ENCODE data around the gene BMP15.

BMP15 gene

DNA sequence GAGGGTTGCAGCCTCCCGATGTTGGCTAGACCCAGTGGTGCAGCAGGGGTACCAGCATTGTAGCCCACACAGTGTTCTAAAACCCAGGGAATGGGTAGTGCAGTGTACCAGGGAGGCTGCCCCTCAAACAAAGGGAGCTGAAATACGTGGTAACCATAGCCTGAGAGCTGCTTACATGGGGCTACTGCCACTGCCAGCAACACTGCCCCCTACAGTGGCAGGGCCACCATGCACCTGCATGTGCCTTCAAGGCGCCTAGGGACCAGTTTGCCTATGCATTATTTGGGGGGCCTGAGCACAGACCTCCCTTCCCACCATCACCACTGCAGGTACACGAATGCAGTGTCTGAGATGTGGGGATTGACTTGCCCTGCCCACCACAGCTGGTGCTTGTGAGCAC, 21.0 kb upstream of the BMP15 start:
- no peak overlapping the region for H3K27ac ChIP-seq

DNA sequence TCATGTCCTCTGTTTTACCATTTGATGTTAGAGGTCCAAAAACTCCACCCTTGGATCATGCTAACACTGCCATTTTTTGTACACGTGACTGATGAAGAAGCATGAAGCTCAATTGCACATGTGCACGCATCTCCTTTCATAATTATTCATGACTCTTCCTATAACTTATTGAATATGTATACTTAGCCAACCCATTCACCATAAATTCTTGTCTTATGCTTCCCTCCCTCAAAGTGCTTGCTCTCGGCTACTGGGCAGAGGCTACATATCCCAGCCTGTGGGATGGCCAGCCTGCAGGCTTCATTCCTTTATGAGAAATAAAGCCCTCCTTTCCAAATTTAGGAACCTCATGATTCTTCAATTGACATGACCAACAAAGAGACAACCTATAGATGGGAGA, 17.5 kb upstream of the BMP15 start:
- TF ChIP-seq, protein P1, sequence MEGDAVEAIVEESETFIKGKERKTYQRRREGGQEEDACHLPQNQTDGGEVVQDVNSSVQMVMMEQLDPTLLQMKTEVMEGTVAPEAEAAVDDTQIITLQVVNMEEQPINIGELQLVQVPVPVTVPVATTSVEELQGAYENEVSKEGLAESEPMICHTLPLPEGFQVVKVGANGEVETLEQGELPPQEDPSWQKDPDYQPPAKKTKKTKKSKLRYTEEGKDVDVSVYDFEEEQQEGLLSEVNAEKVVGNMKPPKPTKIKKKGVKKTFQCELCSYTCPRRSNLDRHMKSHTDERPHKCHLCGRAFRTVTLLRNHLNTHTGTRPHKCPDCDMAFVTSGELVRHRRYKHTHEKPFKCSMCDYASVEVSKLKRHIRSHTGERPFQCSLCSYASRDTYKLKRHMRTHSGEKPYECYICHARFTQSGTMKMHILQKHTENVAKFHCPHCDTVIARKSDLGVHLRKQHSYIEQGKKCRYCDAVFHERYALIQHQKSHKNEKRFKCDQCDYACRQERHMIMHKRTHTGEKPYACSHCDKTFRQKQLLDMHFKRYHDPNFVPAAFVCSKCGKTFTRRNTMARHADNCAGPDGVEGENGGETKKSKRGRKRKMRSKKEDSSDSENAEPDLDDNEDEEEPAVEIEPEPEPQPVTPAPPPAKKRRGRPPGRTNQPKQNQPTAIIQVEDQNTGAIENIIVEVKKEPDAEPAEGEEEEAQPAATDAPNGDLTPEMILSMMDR (conservative IDR thresholded peaks at IDR 0.05; ENCODE audit: low read depth, low read length) = no peak
- Histone ChIP-seq H3K36me3 (ENCODE audit: insufficient read depth) (no peaks in the 10 kb centered on the region), H3K4me3 (IDR thresholded peaks at IDR 0.05; ENCODE audit: insufficient read depth, low read depth, low read length) (no peak overlapping the region), H3K27me3 (ENCODE audit: insufficient read depth, low read depth) (no peaks in the 10 kb centered on the region), H3K4me2 (no peak overlapping the region), H4K20me1 (ENCODE audit: insufficient read depth) (no peaks in the 10 kb centered on the region), H2AFZ (ENCODE audit: low read depth) (no peak overlapping the region), H3K9ac (no peak overlapping the region), H3K4me1 (ENCODE audit: low read depth, poor library complexity, severe bottlenecking) (no peaks in the 10 kb centered on the region), H3K79me2 (ENCODE audit: insufficient read depth, low read depth) (no peaks in the 10 kb centered on the region), H3K27ac (no peak overlapping the region)

More for the DNA sequence above, 21.0 kb upstream of the BMP15 start:
- Histone ChIP-seq H3K9ac (no peak overlapping the region), H3K79me2 (ENCODE audit: insufficient read depth, low read depth) (no peaks in the 10 kb centered on the region), H3K27me3 (ENCODE audit: insufficient read depth, low read depth) (no peaks in the 10 kb centered on the region), H3K4me3 (IDR thresholded peaks at IDR 0.05; ENCODE audit: insufficient read depth, low read depth, low read length) (no peak overlapping the region), H3K4me2 (no peak overlapping the region), H4K20me1 (ENCODE audit: insufficient read depth) (no peaks in the 10 kb centered on the region), H3K36me3 (ENCODE audit: insufficient read depth) (no peaks in the 10 kb centered on the region), H3K4me1 (ENCODE audit: low read depth, poor library complexity, severe bottlenecking) (no peaks in the 10 kb centered on the region), H2AFZ (ENCODE audit: low read depth) (no peak overlapping the region)
- TF ChIP-seq, protein P1 (conservative IDR thresholded peaks at IDR 0.05; ENCODE audit: low read depth, low read length) = no peak

DNA sequence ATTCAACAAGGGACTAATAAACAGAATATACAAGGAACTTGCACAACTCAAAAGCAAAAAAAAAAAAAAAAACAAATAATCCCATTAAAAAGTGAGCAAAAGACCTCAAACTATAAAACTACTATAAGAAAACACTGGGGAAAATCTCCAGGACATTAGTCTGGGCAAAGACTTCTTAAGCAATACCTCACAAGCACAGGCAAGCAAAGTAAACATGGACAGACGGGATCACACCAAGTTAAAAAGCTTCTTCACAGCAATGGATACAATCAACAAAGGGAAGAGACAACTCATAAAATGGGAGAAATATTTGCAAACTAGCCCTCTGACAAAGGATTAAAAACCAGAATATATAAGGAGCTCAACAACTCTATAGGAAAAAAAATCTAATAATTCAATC, 17.1 kb upstream of the BMP15 start:
- Histone ChIP-seq H3K36me3 (ENCODE audit: insufficient read depth) (no peaks in the 10 kb centered on the region), H3K4me2 (no peak overlapping the region), H3K27ac (no peak overlapping the region), H3K4me3 (IDR thresholded peaks at IDR 0.05; ENCODE audit: insufficient read depth, low read depth, low read length) (no peak overlapping the region), H4K20me1 (ENCODE audit: insufficient read depth) (no peaks in the 10 kb centered on the region), H3K27me3 (ENCODE audit: insufficient read depth, low read depth) (no peaks in the 10 kb centered on the region), H2AFZ (ENCODE audit: low read depth) (no peak overlapping the region), H3K4me1 (ENCODE audit: low read depth, poor library complexity, severe bottlenecking) (no peaks in the 10 kb centered on the region), H3K79me2 (ENCODE audit: insufficient read depth, low read depth) (no peaks in the 10 kb centered on the region), H3K9ac (no peak overlapping the region)
- TF ChIP-seq, protein P1 (conservative IDR thresholded peaks at IDR 0.05; ENCODE audit: low read depth, low read length) = no peak

DNA sequence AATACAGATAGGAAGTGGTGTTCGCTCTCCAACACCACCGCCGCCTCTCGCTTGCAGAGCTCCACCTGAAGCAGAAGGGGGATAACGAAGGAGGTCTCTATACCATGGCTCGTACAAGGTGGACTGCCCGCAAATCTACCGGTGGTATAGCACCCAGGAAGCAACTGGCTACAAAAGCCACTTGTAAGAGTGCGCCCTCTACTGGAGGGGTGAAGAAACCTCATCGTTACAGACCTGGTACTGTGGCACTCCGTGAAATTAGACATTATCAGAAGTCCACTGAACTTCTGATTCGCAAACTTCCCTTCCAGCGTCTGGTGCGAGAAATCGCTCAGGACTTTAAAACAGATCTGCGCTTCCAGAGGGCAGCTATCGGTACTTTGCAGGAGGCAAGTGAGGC, 5.2 kb upstream of the BMP15 start:
- TF ChIP-seq, protein P1 (conservative IDR thresholded peaks at IDR 0.05; ENCODE audit: low read depth, low read length) = peak; percentile 30; the same call in 1 of the 2 replicates
- no peaks in the 10 kb centered on the region for H3K27me3 ChIP-seq (ENCODE audit: insufficient read depth, low read depth)

More for the DNA sequence above, 5.2 kb upstream of the BMP15 start:
- Histone ChIP-seq H4K20me1 (ENCODE audit: insufficient read depth) (no peaks in the 10 kb centered on the region), H3K36me3 (ENCODE audit: insufficient read depth) (no peaks in the 10 kb centered on the region), H2AFZ (ENCODE audit: low read depth) (no peak overlapping the region), H3K27ac (no peak overlapping the region), H3K4me3 (IDR thresholded peaks at IDR 0.05; ENCODE audit: insufficient read depth, low read depth, low read length) (no peak overlapping the region), H3K9ac (no peak overlapping the region), H3K4me1 (ENCODE audit: low read depth, poor library complexity, severe bottlenecking) (no peaks in the 10 kb centered on the region), H3K4me2 (no peak overlapping the region), H3K79me2 (ENCODE audit: insufficient read depth, low read depth) (no peaks in the 10 kb centered on the region)

Measured in KMS-11 (cell line).